CD4-positive, alpha-beta T cell treated with Interleukin-2 at 100 ng/mL for 4 hours (primary cell): ENCODE measurements around the gene CLCNKA.

Experiments
- DNase-seq: peaks from one replicate; pipeline ENCODE4 v3.0.0-alpha.2; 2020; ENCODE audit warnings: low spot score

Gene CLCNKA

DNA sequence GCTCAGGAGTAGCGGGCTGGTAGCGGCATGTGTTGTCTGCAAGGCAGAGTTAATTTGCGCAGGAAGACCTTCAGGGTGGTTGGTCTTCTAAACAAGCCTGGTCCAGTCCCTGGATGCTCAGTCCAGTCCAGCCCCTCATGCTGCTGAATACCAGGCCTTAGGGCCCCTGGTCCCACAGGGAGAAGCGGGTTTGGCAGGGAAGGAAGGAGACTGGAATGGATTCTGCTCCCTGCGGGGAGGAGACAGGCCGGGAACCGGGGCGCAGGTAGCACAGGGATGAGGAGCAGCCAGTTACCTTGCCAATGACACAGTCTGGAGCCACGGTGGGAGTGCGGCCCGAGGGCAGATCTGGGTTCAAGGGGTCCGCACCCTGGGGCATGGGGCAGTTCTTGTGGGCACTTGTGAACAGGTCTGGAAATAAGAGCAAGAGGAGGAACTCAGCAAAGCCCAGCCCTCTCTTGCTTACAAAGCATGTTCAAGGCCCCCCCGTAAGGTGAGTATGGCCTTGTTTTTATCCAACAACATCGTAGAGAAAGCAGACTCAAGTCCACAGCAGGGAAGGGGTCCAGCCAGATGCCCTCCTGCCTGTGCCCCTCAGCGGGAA, 41.5 kb downstream of the CLCNKA start:
- DNase-seq, result no peak

DNA sequence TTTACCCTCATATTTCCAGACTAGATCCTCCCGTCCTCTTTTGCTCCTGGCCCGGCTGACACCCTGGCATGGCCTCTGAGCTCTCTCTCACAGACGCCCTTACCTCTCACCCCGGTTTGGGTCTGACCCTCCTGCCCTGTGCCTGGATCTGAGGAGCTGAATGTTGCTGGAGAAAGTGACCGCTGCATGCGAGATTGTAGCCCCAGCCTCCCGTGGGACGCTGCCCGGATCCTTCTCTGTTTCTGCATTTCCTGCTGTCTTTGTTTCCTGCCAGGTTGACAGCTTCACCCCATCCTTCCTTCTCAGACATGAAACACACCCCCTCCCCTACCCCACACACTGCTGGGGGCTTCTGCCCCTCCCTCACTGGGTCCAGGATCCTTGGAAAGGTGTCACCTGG, 42.1 kb downstream of the CLCNKA start:
- no peak for DNase-seq

DNA sequence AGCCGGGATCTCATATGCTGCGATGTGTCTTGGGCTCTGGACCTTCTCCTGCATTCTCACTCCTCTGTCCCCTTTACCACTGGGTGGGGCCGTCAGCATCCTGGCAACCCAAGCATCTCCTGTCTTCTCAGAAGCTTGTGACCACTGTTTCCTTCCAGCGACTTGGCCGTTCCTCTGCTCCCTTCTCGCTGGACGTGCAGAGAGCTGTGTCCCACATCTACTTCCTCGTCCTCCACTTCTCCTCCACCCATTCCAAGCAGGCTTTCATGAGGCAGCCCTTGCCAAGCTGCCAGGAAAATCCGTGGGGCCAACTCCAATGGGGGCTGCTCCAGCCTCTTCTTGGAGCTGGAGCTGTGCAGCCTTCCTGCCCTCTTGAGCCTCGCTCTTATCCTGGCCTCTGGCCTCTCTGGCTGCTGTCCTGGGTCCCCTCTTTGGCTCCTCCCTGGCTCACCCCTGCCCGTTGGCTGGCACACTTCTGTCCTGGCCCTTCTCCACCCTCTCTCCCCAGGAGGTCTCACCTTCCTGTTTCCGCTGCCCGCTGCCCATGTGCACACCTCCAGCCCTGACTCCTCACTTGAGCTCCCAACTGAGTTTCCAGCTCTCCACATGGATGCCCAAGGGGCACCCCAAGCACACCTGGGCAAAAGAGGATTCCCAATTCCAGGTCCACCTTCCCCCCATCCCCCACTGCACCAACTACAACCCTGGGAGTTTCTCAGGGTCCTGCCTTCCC, 42.9 kb downstream of the CLCNKA start:
- DNase-seq, result no peak

DNA sequence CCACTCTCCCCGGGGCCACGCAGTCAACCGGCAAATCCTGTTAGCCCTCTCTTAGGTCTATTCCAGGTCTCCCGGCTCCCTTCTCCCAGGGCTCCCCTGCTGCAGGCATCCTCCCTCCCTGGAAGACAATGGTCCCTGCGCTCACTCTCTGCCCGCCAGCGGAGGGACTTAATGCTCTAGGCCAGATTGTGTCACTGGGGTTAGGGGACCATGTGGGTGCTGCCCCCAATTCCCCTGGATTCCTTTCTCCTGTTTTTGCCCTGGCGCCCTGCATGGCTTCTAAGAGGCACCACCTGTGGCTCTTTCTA, 43.4 kb downstream of the CLCNKA start:
- no peak for DNase-seq

DNA sequence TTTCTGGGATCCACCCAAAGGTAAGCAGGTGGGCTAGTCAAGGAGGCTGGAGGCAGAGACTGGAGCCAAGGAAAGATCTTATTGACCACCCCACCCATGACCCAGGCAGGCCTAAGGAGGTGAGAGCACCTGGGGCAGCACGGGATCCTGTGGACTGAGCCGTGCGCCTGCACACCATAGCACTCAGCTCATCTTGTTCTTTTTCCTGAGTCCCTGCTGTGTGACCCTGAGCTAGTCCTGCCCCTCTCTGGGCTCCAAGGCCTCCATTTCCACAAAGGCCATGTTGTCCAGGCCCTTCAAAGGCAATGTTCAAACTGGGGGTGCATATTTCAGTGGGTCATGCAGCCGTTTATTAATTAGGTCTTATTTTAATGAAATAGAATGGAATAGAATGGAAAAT, 44.4 kb downstream of the CLCNKA start:
- no peak for DNase-seq

DNA sequence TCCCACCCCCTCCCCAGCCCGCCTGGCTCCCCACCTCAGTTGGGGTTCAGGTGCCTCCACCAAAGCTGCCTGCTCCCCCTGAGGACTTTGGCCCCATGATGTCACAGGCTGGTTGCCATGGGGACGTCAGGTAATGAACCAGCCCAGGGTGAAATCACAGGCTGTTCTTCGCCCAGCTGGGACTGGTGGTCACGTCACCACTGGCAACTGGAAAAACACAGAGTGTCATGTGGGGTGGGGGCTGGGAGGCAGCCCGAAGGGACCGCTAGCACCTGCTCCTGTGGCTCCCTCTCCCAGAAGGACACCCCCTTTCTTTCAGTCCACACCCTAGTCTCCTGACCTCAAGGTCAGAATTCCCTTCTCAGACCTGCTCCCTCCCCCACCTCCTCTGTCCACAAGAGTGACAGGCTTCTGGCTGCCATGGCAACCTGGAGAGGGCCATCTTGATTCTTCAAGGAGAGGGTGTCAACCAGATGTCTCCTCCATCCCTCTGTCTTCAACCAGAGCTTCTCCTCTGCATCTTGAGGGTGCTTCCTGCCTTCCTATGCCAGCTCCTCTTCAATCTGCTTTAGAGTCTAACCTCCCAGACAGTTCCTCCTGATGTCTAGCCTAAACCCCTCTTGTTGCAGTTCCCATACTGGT, 45.4 kb downstream of the CLCNKA start:
- DNase-seq, result no peak

DNA sequence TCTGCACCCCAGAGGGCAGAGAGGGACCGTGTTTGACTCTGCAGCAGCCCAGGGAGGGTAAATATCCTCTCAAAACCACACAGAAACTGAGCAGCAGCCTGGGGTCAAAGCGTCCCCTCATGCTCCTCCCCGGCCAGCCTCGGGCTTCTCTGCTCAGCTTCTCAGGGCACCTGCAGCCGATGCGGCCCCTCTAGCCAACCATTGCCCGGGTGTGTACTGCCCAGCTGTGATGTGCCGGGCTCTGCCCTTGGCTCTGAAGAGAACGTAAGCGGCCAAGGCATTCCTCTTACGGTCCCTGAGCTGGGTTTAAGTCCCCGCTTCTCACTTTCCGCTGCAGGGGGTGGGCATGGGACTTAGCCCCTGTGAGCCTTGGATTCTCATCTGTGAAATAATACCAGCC, 46.1 kb downstream of the CLCNKA start:
- DNase-seq, result no peak

DNA sequence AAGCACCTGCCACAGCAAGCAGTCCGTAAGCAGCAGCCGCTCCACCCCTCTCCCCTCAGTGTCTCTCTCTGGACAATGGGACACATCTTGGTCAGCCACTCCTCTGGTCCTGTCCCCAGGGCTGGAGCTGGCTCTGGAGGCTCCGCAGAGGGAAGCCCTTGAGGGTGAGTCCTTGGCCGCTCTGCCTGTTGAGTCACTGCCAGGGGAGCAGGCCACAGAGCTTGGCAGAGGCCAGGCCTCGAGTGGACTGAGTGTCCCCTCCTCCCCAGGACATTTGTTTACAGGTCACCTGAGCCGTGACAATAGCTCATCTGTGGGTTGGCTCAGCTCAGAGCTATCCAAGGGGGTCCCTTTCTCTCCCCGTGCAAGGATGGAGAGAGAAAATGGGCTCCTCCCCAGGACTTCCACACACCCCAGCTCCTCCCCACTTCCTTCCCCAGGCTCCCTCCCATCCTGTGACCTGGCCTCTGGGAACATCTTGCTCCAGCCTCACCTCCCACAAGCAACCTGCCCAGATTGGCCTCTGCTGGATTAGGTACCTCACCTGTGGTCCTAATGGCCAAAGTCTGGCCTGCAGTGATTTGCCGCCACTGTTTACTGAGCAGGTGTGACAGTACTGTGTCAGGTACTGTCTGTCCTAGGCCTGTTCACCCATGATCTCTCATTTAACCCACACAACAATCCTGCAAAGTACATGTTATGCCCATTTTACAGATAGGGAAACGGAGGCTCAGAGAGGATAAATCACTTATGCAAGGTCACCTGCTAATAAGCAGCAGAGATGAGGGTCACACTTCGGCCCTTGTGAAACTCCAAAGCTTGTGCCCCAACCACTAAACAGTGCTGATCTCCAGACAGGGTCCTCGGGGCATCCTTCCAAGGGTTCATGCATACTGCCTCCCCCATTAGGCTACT, 46.8 kb downstream of the CLCNKA start:
- no peak for DNase-seq

DNA sequence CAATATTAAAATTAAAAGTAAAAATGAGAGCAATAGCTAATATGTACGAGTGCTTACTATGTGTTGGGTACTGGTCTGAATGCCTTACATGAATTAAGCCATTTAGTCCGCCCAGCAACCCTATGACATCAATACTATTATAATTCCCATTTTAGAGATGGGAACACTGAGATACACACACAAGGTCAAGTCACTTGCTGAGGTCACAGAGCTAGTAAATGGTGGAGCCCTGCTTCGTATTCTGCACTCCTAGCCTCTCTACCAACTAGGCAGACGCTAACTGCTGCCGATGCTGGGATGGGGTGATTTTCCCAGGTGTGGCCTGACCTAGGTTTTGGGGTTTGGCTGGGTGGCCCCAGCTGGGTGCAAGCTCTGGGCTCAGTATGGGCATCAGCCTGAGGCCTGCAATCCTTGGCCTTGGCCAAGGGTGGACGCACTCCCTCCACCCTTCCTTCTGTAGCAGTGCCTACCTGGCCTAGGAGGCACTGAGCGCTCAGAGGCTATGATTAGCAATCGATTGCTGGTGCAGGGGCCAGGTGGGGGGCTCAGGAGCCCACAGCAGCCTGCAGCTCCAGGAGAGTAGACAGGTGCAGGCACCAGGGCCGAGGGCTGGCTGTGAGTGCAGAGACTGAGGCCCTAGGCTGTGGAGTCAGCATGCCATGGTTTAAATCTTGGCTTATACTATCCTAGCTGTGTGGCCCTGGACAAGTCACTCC, 49.0 kb downstream of the CLCNKA start:
- DNase-seq, result no peak

DNA sequence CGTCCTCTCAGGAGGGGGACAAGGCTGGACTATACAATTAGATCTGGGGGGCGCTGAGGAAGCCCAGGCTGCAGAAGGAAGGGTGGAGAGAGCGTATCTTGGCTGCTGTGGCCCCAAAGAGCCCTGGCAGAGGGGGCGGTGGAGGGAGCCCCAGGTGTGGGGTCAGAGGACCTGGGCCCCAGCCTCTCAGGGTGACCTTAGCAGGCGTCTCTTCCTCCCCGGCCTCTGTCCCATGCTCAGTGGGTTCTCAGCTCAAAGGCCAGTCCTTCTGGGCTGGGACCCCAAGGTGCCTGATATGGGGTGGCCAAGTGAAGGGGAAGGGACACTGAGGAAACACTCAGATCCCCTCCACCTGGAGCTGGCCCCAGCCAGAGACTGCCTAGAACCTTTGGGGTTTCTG, 49.8 kb downstream of the CLCNKA start:
- no peak for DNase-seq

DNA sequence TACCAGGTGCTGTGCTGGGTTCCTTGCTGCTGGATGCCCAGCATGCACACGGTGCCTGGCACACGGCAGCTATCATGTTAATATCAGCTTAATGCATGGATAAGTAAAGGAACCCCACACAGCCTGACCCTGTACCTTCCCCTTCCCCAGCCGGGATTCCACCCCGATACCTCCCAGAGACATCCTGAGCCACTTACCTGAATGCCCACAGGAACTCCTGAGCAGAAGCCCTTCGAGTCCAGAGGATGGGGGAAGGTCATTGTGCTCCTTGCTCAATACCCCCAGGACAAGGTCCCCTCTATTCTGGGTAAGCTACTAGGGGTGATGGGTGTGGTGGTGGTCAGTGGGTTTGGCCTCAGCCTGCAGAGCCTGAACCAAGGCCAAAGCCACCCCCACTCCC, 50.3 kb downstream of the CLCNKA start:
- no peak for DNase-seq

DNA sequence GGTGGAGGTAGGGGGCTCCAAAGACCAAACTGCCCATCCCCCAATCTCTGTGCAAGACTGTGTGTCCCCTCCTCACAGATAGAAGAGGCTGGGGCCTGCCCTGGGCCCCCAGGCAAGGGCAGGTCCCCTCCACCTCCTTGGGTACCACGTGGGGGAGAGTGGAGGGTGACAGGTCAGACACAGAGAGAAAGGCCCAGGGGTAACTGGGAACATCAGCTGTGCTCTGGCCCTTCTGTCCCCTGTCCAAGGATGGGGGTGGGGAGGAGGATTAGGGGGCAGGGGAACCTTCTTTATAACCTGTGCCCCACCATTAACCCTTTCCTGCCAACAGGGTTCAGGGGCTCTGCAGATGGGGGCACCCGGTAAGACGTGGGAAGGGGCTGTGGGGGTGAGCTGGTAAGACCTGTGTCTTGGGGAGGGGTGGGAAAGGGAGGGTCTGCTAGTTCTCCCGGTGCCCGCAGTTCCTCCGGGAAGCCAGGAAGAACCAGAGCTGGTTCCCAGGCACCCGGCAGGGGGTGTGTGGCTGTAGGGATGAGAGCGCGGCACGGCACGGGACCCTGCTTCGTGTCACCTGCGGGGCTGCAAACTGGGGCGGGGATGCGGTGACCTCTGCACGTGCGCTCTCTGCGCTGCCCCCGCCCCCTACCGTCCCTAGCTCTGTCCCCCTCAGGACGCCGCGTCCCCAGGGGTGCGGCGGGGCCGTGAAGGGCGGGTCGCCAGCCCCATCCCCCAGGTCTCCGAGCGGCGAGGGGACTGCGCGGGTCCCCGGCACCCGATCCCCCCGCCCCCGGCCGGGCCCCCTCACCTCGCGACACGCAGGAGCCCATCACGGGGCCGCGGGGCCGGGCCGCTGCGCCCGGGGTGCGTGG, 51.0 kb downstream of the CLCNKA start:
- no peak for DNase-seq

DNA sequence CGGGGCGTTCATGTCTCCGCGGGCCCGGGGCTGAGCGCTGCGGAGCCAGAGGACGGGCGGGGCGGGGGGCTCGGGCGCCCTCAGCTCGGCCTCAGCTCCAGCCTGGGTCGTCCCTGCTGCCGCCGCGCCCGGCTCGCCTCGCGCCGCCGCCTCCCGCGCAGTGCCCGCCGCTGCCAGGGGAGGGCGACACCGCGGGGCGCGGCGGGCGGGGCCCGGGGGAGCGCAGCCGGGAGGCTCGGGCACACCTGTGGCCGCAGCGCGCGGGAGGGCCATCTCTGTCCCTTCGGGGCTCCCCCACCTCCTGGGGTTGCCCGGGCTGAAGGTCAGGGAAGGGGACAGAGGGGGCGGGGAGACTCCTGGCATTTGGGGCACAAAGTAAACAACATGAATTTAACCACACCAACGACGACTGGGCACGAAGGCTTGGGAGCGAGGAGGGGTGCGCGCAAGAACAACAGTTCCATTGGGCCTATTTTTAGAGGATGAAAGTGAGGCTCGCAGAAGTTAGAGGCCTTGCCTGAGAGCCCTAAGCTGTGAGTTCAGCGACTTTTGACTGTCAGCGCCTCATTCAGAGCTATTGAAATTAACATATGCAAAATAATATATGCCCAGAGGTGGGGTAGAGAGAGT, 51.8 kb downstream of the CLCNKA start, which contains the start of gene FAM131C:
Gene FAM131C, minus strand, starts transcription at position 162 of the 630 bp plus-strand sequence. CDS start 209 bp downstream, outside the sequence.
- DNase-seq, result peak; percentile 15

DNA sequence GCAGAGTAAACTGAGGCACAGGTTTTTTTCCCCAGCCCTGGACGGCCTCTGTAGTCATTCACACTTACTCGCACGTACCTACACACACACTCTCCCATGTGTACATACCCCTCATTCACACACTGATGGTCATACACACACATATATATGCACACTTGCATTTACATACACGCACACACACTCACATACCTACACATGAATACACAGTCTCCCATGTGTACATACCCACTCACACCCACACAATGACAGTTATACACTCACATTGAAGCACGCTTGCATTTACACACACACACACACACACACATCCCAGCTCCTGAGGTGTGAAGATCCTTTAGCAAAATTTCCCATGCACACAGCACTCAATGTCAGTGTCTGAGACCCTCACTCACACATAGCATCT, 52.4 kb downstream of the CLCNKA start:
- no peak for DNase-seq

DNA sequence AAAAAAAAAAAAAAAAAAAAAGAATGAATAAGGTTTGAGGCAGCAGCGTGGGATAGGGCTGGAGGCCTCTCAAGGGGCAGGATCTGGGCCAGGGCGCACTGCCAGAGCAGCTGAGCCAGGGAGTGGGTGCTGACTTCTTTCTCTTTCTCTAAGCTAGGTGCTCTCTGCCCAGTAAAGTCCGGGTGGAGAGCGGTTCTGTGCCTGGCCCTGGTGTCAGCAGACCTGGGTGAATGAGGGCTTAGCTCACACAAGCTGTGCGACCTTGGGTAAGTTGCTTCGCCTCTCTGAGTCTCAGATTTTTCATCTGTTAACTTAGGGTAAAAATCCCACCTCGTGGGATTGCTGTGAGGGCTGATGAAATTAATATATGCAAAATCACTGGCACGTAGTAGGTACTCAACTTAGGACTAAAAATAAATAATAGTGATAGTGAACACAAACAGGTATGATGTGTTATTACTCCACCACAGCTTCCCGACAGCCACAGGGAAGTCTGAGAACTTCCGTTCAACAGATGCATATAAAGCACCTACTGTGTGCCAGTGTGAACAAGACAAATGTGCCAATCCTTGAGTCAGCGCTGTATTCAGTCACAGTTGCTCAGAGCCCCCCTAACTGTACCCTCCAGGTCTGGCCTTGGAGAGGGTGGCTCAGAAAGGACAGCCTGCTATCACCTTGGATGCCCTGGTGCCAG, 53.6 kb downstream of the CLCNKA start:
- no peak for DNase-seq

DNA sequence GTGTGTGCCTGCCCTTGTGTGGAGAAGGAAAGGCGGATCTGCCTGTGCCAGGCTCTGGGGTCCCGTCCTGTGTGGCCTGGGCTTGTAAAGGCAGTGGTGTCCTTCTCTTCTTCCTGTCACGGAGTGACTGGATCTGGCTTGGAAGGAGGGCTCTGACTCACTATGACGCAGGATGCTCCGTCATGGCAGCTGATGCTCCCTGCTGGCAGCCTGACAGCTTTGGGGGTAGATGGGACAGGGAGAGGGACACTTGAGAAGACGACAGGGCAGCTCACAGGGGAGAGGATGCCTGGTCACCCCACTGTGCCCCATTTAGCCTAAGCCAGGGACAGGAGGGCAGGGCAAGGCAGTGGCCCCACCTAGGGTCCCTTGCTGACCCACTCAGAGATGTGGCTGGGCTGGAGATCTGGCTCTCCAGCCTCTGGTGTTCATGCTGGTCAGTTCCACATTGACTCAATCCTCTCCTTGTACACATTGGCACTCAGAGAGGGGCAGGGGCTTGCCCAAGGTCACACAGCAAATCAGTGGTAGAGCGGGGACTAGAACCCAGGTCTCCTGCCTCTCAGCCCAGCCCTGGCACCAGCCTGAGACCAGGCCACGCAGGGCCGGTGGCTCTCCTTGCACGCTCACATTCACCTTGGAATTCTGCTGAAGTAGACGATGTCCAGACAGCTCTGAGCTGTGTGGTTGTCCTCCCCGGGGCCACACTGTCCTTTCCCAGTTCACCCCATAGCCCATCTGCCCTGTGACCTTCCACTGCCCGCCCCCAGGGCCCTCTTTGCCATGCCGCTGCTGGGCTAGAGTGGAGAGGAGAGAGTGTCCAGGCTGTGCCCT, 54.4 kb downstream of the CLCNKA start:
- DNase-seq, result no peak

DNA sequence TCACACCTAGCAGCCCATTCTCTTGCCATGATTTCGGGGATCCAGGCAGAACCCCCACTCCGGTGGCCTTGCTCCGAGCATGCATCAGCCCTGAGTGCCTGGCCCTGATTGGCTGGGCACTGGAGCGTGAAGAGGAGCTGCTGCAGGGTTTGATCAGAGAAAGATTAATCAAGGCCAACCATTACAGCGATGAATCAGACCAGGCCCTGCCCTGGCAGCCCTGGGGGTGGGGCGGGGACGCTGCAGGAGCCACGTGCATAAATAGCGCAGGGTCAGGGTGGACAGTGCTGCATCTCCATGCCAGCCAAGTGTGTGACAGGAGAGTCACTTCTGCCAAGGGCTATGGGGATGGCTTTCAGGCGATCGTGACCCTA, 55.0 kb downstream of the CLCNKA start:
- no peak for DNase-seq

DNA sequence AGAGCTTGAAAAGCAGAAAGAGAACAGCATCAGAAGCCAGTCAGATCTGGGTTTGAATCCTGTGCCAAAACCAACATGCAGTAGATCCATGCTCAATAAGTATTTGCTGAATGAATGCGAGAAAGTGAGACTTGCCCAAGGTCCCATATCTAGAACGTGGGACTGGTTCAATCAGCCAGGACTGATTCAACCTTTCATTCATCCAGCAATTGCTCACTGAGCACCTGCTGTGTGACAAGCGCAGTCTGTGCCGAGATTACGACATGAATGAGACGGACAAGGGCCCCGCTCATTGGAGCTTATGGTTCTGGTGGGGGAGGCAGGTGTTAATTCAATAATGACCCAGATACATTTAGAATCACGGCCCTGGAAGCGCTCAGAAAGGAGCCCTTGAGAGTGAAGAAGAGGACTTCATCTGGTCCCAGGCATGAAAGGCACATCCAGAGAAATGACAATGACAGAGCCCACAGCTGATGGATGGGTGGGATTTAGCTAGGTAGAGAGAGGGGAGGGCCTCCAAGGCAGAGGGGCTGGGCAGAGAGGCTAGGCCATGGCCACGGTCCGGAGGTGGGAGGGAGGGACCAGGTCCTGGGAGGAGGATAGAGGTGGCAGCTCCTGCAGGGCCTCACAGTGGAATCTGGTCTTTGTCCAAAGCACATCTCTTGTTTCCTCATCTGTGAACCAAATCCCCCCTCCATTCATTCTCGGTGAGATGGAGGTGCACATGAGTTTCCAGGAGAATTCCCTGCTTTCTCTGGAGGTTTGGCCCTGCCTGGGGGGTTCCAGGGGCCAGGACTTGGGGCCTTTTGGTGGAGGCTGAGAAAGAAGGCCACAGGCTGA, 55.8 kb downstream of the CLCNKA start:
- no peak for DNase-seq
